K562 (cell line): ENCODE results near the gene GRPEL2. TPM values are rescaled to one million over a fixed set of nuclear protein-coding genes. Genes with fewer than 3 reads are reported as not detected.

Source experiments
- ARID1B ChIP-seq: fragments of 450-650 bp; IDR thresholded peaks from 2 replicates; pipeline ENCODE4 v1.6.1; 2016; ENCODE audit warnings: antibody characterized with exemption, mild to moderate bottlenecking, inconsistent platforms
- EP400 ChIP-seq: fragments of 450-650 bp; IDR thresholded peaks from 2 replicates; pipeline ENCODE4 v1.6.1; 2017; ENCODE audit warnings: antibody characterized with exemption, mild to moderate bottlenecking, moderate library complexity
- FOSL1 ChIP-seq: fragments of 200-800 bp; sonication (Bioruptor generic); conservative IDR thresholded peaks from 2 replicates; pipeline ENCODE4 v1.6.1; 2016; ENCODE audit warnings: missing genetic modification characterization, missing compliant biosample characterization
- HIVEP1 ChIP-seq: fragments of 250-450 bp; sonication (Bioruptor Pico); IDR thresholded peaks from 2 replicates; pipeline ENCODE4 v1.4.0; 2020; ENCODE audit warnings: mild to moderate bottlenecking
- HNRNPLL ChIP-seq: fragments of 200-400 bp; formaldehyde crosslinking; IDR thresholded peaks from 2 replicates; pipeline ENCODE4 v1.6.1; 2017; ENCODE audit warnings: low read length, low read depth, mild to moderate bottlenecking; ENCODE audit not compliant: poor library complexity, severe bottlenecking
- MAX ChIP-seq: sonication (generic); formaldehyde crosslinking; IDR thresholded peaks from 2 replicates; pipeline ENCODE4 v1.9.0; 2022; ENCODE audit warnings: mild to moderate bottlenecking, missing genetic modification reagents
- NFIC ChIP-seq: fragments of 450-650 bp; IDR thresholded peaks from 2 replicates; pipeline ENCODE4 v1.6.1; 2017; ENCODE audit warnings: mild to moderate bottlenecking, inconsistent platforms
- PCBP1 ChIP-seq: fragments of 200-400 bp; formaldehyde crosslinking; IDR thresholded peaks from 2 replicates; pipeline ENCODE4 v1.6.1; 2018; ENCODE audit warnings: mild to moderate bottlenecking, low read depth, low read length; ENCODE audit not compliant: poor library complexity, severe bottlenecking
- PTBP1 ChIP-seq: fragments of 200-400 bp; formaldehyde crosslinking; IDR thresholded peaks from 2 replicates; pipeline ENCODE4 v1.6.1; 2017; ENCODE audit warnings: low read depth, low read length
- RB1 ChIP-seq: fragments of 450-650 bp; IDR thresholded peaks from 2 replicates; pipeline ENCODE4 v1.6.1; 2017; ENCODE audit warnings: low read depth, mild to moderate bottlenecking
- RCOR1 ChIP-seq, 2 experiments: IDR thresholded peaks; 2 replicates each; pipeline ENCODE4 v1.6.1; 2012; ENCODE audit warnings: low read depth in 2 of 2, low read length in 2 of 2, borderline replicate concordance in 1 of 2, improper control_type of control experiment in 1 of 2
- TCF15 ChIP-seq: fragments of 250-450 bp; sonication (Bioruptor Pico); IDR thresholded peaks from 2 replicates; pipeline ENCODE4 v1.8.0; 2022; ENCODE audit warnings: moderate library complexity, mild to moderate bottlenecking, inconsistent platforms
- ZBTB2 ChIP-seq: fragments of 450-650 bp; IDR thresholded peaks from 2 replicates; pipeline ENCODE4 v1.6.1; 2016; ENCODE audit warnings: antibody characterized with exemption
- ZEB2 ChIP-seq: fragments of 450-650 bp; IDR thresholded peaks from 2 replicates; pipeline ENCODE4 v1.6.1; 2016
- ZNF384 ChIP-seq: IDR thresholded peaks from 2 replicates; pipeline ENCODE4 v1.6.1; 2012; ENCODE audit warnings: low read depth, low read length, improper control_type of control experiment
- ZNF511 ChIP-seq: sonication (generic); formaldehyde crosslinking; IDR thresholded peaks from 2 replicates; pipeline ENCODE4 v1.8.0; 2022; ENCODE audit warnings: mild to moderate bottlenecking, missing genetic modification reagents
- ZNF584 ChIP-seq: fragments of 200-800 bp; sonication (Bioruptor generic); IDR thresholded peaks from 2 replicates; pipeline ENCODE4 v1.6.1; 2016; ENCODE audit warnings: low read depth, mild to moderate bottlenecking, missing genetic modification characterization, missing compliant biosample characterization
- ZNF639 ChIP-seq, 2 experiments: fragments of 200-800 bp in 1 of 2; sonication (Bioruptor generic) in 1 of 2; sonication (generic) in 1 of 2; formaldehyde crosslinking in 1 of 2; IDR thresholded peaks in 1 of 2; conservative IDR thresholded peaks in 1 of 2; 2 replicates each; pipeline versions ENCODE4 v1.5.0 to v1.6.1; 2016 to 2020; ENCODE audit warnings: missing compliant biosample characterization in 1 of 2, missing genetic modification characterization in 1 of 2, missing genetic modification reagents in 1 of 2
- polyA plus RNA-seq, 8 experiments: library from polyadenylated mRNA; depleted of rRNA in 4 of 8; stranded (reverse) in 5 of 8; unstranded in 3 of 8; fragments of >200 nt; fragmentation: Nextera tagmentation in 2 of 8; fragmentation: Illumina TruSeq in 1 of 8; extraction: Ambion mirVana in 2 of 8; extraction: Trizol in 1 of 8; gene quantifications; 2 replicates each; pipeline versions ENCODE4 v1.2.1 to v1.2.3, GENCODE V29; 2011 to 2014; ENCODE audit warnings: inconsistent platforms in 1 of 8, missing spikeins in 1 of 8
- total RNA-seq, 7 experiments: library from RNA; depleted of rRNA in 6 of 7; stranded (reverse); fragments of >200 nt in 6 of 7; fragmentation: Illumina TruSeq in 2 of 7; extraction: Trizol in 2 of 7; gene quantifications; 2 replicates each; pipeline versions ENCODE4 v1.2.1 to v1.2.3, GENCODE V29; 2011 to 2021; ENCODE audit warnings: low replicate concordance in 1 of 7

The GRPEL2 gene
- total and polyA plus RNA-seq, 9 of the 15 experiments (the other 6 are each of a cell fraction or from before 2014, with no cell fraction given) = 11.2 to 40.5 (median 25.8) TPM

- TF ChIP-seq HNRNPLL (peak; percentile 40), ZEB2 (peak; percentile 95), ZNF511 (CRISPR knock-in tag) (no peak; the same call in 1 of the 2 replicates), ARID1B (peak; percentile 26; the same call in 1 of the 2 replicates), EP400 (peak; percentile 93), MAX (CRISPR knock-in tag) (peak; percentile 84), FOSL1 (0 out of 2 replicates have a peak, but pooled peaks have one; percentile 36), ZNF384 (0 out of 2 replicates have a peak, but pooled peaks have one; percentile 20), PCBP1 (peak; percentile 53), HIVEP1 (CRISPR knock-in tag) (0 out of 2 replicates have a peak, but pooled peaks have one; percentile 14), ZNF639 (CRISPR knock-in tag; conservative IDR thresholded peaks at IDR 0.05 in 1 of 2, IDR thresholded peaks at IDR 0.05 in 1 of 2) (peak in 1 of 2 experiments; percentile 75; a peak in 2 of 4 replicates), ZBTB2 (peak; percentile 72; the same call in 1 of the 2 replicates), ZNF584 (no peak; the same call in 1 of the 2 replicates), RCOR1 (IDR thresholded peaks at IDR 0.05; ENCODE audit: borderline replicate concordance in 1 of 2, low read depth in 2 of 2, low read length in 2 of 2) (peak; percentile 69 to 91; a peak in 3 of 4 replicates), RB1 (peak; percentile 59), TCF15 (CRISPR knock-in tag) (no peak), NFIC (peak; percentile 41; the same call in 1 of the 2 replicates), PTBP1 (peak; percentile 80; the same call in 1 of the 2 replicates)
Measured at GRCh38 chr5:149345147-149345891, at the start of gene GRPEL2 (continued).
